ENCODE results near the gene HLA-A.

HLA-A gene

GRCh38 chr6:29933955-29934354 lies 8.4 kb upstream of the HLA-A start:
- CTCF ChIA-PET: no interaction called here
- DNase-seq (ENCODE audit: extremely low spot score): no peak
- POLR2A ChIA-PET: no interaction called here
- no peak for TF ChIP-seq FOXM1 (IDR thresholded peaks at IDR 0.05; ENCODE audit: borderline replicate concordance)
- no peak for TF ChIP-seq PKNOX1 (IDR thresholded peaks at IDR 0.05)
- no peak for TF ChIP-seq LEF1 (IDR thresholded peaks at IDR 0.05; ENCODE audit: borderline replicate concordance)
- no peak for TF ChIP-seq SP1 (IDR thresholded peaks at IDR 0.05)
- no peak for TF ChIP-seq ZNF384 (IDR thresholded peaks at IDR 0.05)
- no peak for TF ChIP-seq BHLHE40 (IDR thresholded peaks at IDR 0.05; ENCODE audit: borderline replicate concordance)
- no peak for TF ChIP-seq FOXA1 (IDR thresholded peaks at IDR 0.05)
- no peak for TF ChIP-seq ARNT (IDR thresholded peaks at IDR 0.05)
- no peak for TF ChIP-seq TARDBP (IDR thresholded peaks at IDR 0.05)
- no peak for TF ChIP-seq FOXK2 (IDR thresholded peaks at IDR 0.05)

- ChIA-PET CTCF (no interaction called here), POLR2A (no interaction called here)
- no peak for DNase-seq (ENCODE audit: extremely low spot score)
- TF ChIP-seq TARDBP (IDR thresholded peaks at IDR 0.05) (no peak), SP1 (IDR thresholded peaks at IDR 0.05) (no peak), NFRKB (IDR thresholded peaks at IDR 0.05) (no peak), HDGF (IDR thresholded peaks at IDR 0.05; ENCODE audit: borderline replicate concordance) (no peak), L3MBTL2 (conservative IDR thresholded peaks at IDR 0.05) (no peak), FOXK2 (IDR thresholded peaks at IDR 0.05) (no peak)
Measured at GRCh38 chr6:29935273-29935955, 6.9 kb upstream of the HLA-A start.

- CTCF ChIA-PET: no interaction called here
- POLR2A ChIA-PET: no interaction called here
- DNase-seq (ENCODE audit: extremely low spot score): no peak
- TF ChIP-seq L3MBTL2 (conservative IDR thresholded peaks at IDR 0.05): no peak
- no peak for TF ChIP-seq ARNT (IDR thresholded peaks at IDR 0.05)
- no peak for TF ChIP-seq FOXK2 (IDR thresholded peaks at IDR 0.05)
- TF ChIP-seq CTBP1 (IDR thresholded peaks at IDR 0.05; ENCODE audit: borderline replicate concordance): no peak
- no peak for TF ChIP-seq FOXM1 (IDR thresholded peaks at IDR 0.05; ENCODE audit: borderline replicate concordance)
- no peak for TF ChIP-seq FOXA1 (IDR thresholded peaks at IDR 0.05)
- TF ChIP-seq BHLHE40 (IDR thresholded peaks at IDR 0.05; ENCODE audit: borderline replicate concordance): no peak
- no peak for TF ChIP-seq ZNF384 (IDR thresholded peaks at IDR 0.05)
- no peak for TF ChIP-seq HDGF (IDR thresholded peaks at IDR 0.05; ENCODE audit: borderline replicate concordance)
- TF ChIP-seq PKNOX1 (IDR thresholded peaks at IDR 0.05): no peak
- TF ChIP-seq SUZ12 (IDR thresholded peaks at IDR 0.05): no peak
- no peak for TF ChIP-seq TARDBP (IDR thresholded peaks at IDR 0.05)
- no peak for TF ChIP-seq SP1 (IDR thresholded peaks at IDR 0.05)
- TF ChIP-seq ELF4 (IDR thresholded peaks at IDR 0.05): no peak
- no peak for TF ChIP-seq LEF1 (IDR thresholded peaks at IDR 0.05; ENCODE audit: borderline replicate concordance)
- TF ChIP-seq NFRKB (IDR thresholded peaks at IDR 0.05): no peak
Measured at GRCh38 chr6:29938746-29939508, 3.4 kb upstream of the HLA-A start.

GRCh38 chr6:29941016-29941415 lies 1.3 kb upstream of the HLA-A start:
- no peak for TF ChIP-seq FOXM1 (IDR thresholded peaks at IDR 0.05; ENCODE audit: borderline replicate concordance)
- no peak for TF ChIP-seq BHLHE40 (IDR thresholded peaks at IDR 0.05; ENCODE audit: borderline replicate concordance)
- no peak for TF ChIP-seq SP1 (IDR thresholded peaks at IDR 0.05)
- no peak for TF ChIP-seq HDGF (IDR thresholded peaks at IDR 0.05; ENCODE audit: borderline replicate concordance)
- TF ChIP-seq ARNT (IDR thresholded peaks at IDR 0.05): no peak
- no peak for TF ChIP-seq ZNF384 (IDR thresholded peaks at IDR 0.05)
- TF ChIP-seq CTBP1 (IDR thresholded peaks at IDR 0.05; ENCODE audit: borderline replicate concordance): no peak
- TF ChIP-seq L3MBTL2 (conservative IDR thresholded peaks at IDR 0.05): no peak
- no peak for TF ChIP-seq FOXK2 (IDR thresholded peaks at IDR 0.05)
- TF ChIP-seq NFRKB (IDR thresholded peaks at IDR 0.05): no peak
- TF ChIP-seq FOXA1 (IDR thresholded peaks at IDR 0.05): no peak
- no peak for TF ChIP-seq LEF1 (IDR thresholded peaks at IDR 0.05; ENCODE audit: borderline replicate concordance)
- TF ChIP-seq PKNOX1 (IDR thresholded peaks at IDR 0.05): no peak
- no peak for TF ChIP-seq TARDBP (IDR thresholded peaks at IDR 0.05)
- DNase-seq (ENCODE audit: extremely low spot score): no peak
- ChIA-PET CTCF (no interaction called here), POLR2A (no interaction called here)

GRCh38 chr6:29941471-29941870 lies 861 bp upstream of the HLA-A start:
- TF ChIP-seq SP1 (IDR thresholded peaks at IDR 0.05) (no peak), ZNF384 (IDR thresholded peaks at IDR 0.05) (no peak), LEF1 (IDR thresholded peaks at IDR 0.05; ENCODE audit: borderline replicate concordance) (no peak), TARDBP (IDR thresholded peaks at IDR 0.05) (no peak), ELF4 (IDR thresholded peaks at IDR 0.05) (no peak), FOXA1 (IDR thresholded peaks at IDR 0.05) (no peak), FOXK2 (IDR thresholded peaks at IDR 0.05) (no peak), ARNT (IDR thresholded peaks at IDR 0.05) (no peak), L3MBTL2 (conservative IDR thresholded peaks at IDR 0.05) (no peak), BHLHE40 (IDR thresholded peaks at IDR 0.05; ENCODE audit: borderline replicate concordance) (no peak)
- POLR2A ChIA-PET: no interaction called here
- CTCF ChIA-PET: no interaction called here
- DNase-seq (ENCODE audit: extremely low spot score): no peak

- POLR2A ChIA-PET: no interaction called here
Measured at GRCh38 chr6:29941916-29942274, 437 bp upstream of the HLA-A start.

More at GRCh38 chr6:29941916-29942274, 437 bp upstream of the HLA-A start:
- no peak for TF ChIP-seq BHLHE40 (IDR thresholded peaks at IDR 0.05; ENCODE audit: borderline replicate concordance)
- TF ChIP-seq ZNF384 (IDR thresholded peaks at IDR 0.05): no peak
- TF ChIP-seq TARDBP (IDR thresholded peaks at IDR 0.05): no peak
- TF ChIP-seq FOXA1 (IDR thresholded peaks at IDR 0.05): no peak
- TF ChIP-seq FOXK2 (IDR thresholded peaks at IDR 0.05): no peak
- TF ChIP-seq FOXM1 (IDR thresholded peaks at IDR 0.05; ENCODE audit: borderline replicate concordance): no peak
- TF ChIP-seq NFRKB (IDR thresholded peaks at IDR 0.05): no peak
- no peak for TF ChIP-seq PKNOX1 (IDR thresholded peaks at IDR 0.05)
- no peak for TF ChIP-seq LEF1 (IDR thresholded peaks at IDR 0.05; ENCODE audit: borderline replicate concordance)
- TF ChIP-seq ARNT (IDR thresholded peaks at IDR 0.05): no peak
- no peak for TF ChIP-seq SUZ12 (IDR thresholded peaks at IDR 0.05)
- no peak for DNase-seq (ENCODE audit: extremely low spot score)
- CTCF ChIA-PET: no interaction called here
